SK-N-MC (cell line): Measurements from ENCODE around the gene HNRNPAB.

Experiments
- DNase-seq: peaks from one replicate; pipeline ENCODE4 v3.0.0-alpha.2; 2011; ENCODE audit warnings: low read depth, low spot score
- H3K27ac ChIP-seq: fragments of 200-600 bp; sonication (generic); 2 replicates; pipeline ENCODE4 v1.5.1; 2016; ENCODE audit warnings: mixed run types
- H3K36me3 ChIP-seq: fragments of 200-600 bp; sonication (generic); 2 replicates; pipeline ENCODE4 v1.6.1; 2017; ENCODE audit warnings: antibody characterized with exemption, low read length, mixed read lengths; ENCODE audit not compliant: insufficient read depth
- H3K4me3 ChIP-seq: fragments of 200-600 bp; sonication (generic); 2 replicates; pipeline ENCODE4 v1.5.1; 2016
- H3K9ac ChIP-seq: fragments of 200-600 bp; sonication (generic); 2 replicates; pipeline ENCODE4 v1.8.0; 2017; ENCODE audit warnings: mixed run types, mixed read lengths; ENCODE audit not compliant: insufficient read length
- H3K9me3 ChIP-seq: fragments of 200-600 bp; sonication (generic); 2 replicates; pipeline ENCODE4 v1.6.1; 2017; ENCODE audit warnings: low read depth, mild to moderate bottlenecking, antibody characterized with exemption, low read length, moderate library complexity, mixed read lengths
- EZH2 ChIP-seq: fragments of 200-600 bp; sonication (generic); IDR thresholded peaks from one replicate; pipeline ENCODE4 v1.6.1; 2017; ENCODE audit warnings: antibody characterized with exemption
- FOXP2 ChIP-seq: optimal IDR thresholded peaks from 2 replicates; pipeline ENCODE3; 2011; ENCODE audit warnings: mild to moderate bottlenecking, moderate library complexity; ENCODE audit not compliant: insufficient read depth; ENCODE audit errors: extremely low read length, control extremely low read depth
- POLR2AphosphoS5 ChIP-seq: IDR thresholded peaks from 2 replicates; pipeline ENCODE4 v1.6.1; 2012; ENCODE audit warnings: mild to moderate bottlenecking, low read depth, low read length, borderline replicate concordance

Gene HNRNPAB

GRCh38 chr5:178213748-178214151, 9.4 kb downstream of the HNRNPAB start:
- DNase-seq = no peak
- H3K4me3 ChIP-seq = no peak overlapping the region
- peaks cover 86% of the 10 kb centered on the region for H3K36me3 ChIP-seq
- H3K9me3 ChIP-seq = no peaks in the 10 kb centered on the region
- H3K27ac ChIP-seq = no peak overlapping the region
- H3K9ac ChIP-seq = no peak overlapping the region
- no peak for TF ChIP-seq EZH2
- no peak for TF ChIP-seq POLR2AphosphoS5
- TF ChIP-seq FOXP2 = no peak

GRCh38 chr5:178214160-178214803, 9.9 kb downstream of the HNRNPAB start:
- no peak for DNase-seq

GRCh38 chr5:178215280-178216002, 11.1 kb downstream of the HNRNPAB start:
- Histone ChIP-seq H3K4me3 (no peak overlapping the region), H3K9ac (no peak overlapping the region), H3K9me3 (no peaks in the 10 kb centered on the region), H3K27ac (no peak overlapping the region), H3K36me3 (peaks cover 69% of the 10 kb centered on the region)
- no peak for TF ChIP-seq FOXP2
- no peak for TF ChIP-seq EZH2
- no peak; the same call in 1 of the 2 replicates for TF ChIP-seq POLR2AphosphoS5
- no peak for DNase-seq

More at GRCh38 chr5:178214160-178214803, 9.9 kb downstream of the HNRNPAB start:
- Histone ChIP-seq H3K9me3 (no peaks in the 10 kb centered on the region), H3K4me3 (no peak overlapping the region), H3K36me3 (peaks cover 80% of the 10 kb centered on the region), H3K9ac (no peak overlapping the region), H3K27ac (no peak overlapping the region)
- TF ChIP-seq FOXP2 = no peak
- no peak for TF ChIP-seq EZH2
- TF ChIP-seq POLR2AphosphoS5 = no peak

- TF ChIP-seq EZH2 (no peak), POLR2AphosphoS5 (no peak), FOXP2 (no peak)
- H3K9ac ChIP-seq = no peak overlapping the region
- no peaks in the 10 kb centered on the region for H3K9me3 ChIP-seq
- H3K27ac ChIP-seq = 0 out of 2 replicates have a peak overlapping the region, but pooled peaks have one; percentile 12
- H3K4me3 ChIP-seq = no peak overlapping the region
- DNase-seq = no peak
- H3K36me3 ChIP-seq = peaks cover 62% of the 10 kb centered on the region
Measured at GRCh38 chr5:178216088-178216534, 11.8 kb downstream of the HNRNPAB start.

- no peak for DNase-seq
- TF ChIP-seq POLR2AphosphoS5 (no peak), FOXP2 (no peak), EZH2 (no peak)
- peaks cover 56% of the 10 kb centered on the region for H3K36me3 ChIP-seq
- H3K9ac ChIP-seq = no peak overlapping the region
- no peak overlapping the region for H3K4me3 ChIP-seq
- no peak overlapping the region for H3K27ac ChIP-seq
- no peaks in the 10 kb centered on the region for H3K9me3 ChIP-seq
Measured at GRCh38 chr5:178216779-178217178, 12.4 kb downstream of the HNRNPAB start.

- no peak for TF ChIP-seq POLR2AphosphoS5
- Histone ChIP-seq H3K36me3 (peaks cover 40% of the 10 kb centered on the region), H3K9ac (no peak overlapping the region), H3K9me3 (no peaks in the 10 kb centered on the region), H3K4me3 (no peak overlapping the region), H3K27ac (peak overlapping the region; percentile 60)
- DNase-seq = no peak
Measured at GRCh38 chr5:178218237-178218776, 14.0 kb downstream of the HNRNPAB start.

- no peak overlapping the region for H3K9ac ChIP-seq
- TF ChIP-seq EZH2 = no peak
- TF ChIP-seq POLR2AphosphoS5 = no peak
- TF ChIP-seq FOXP2 = no peak
- peak overlapping the region; percentile 60 for H3K27ac ChIP-seq
- H3K4me3 ChIP-seq = no peak overlapping the region
- no peak for DNase-seq
- H3K36me3 ChIP-seq = peaks cover 35% of the 10 kb centered on the region
- no peaks in the 10 kb centered on the region for H3K9me3 ChIP-seq
Measured at GRCh38 chr5:178218827-178219226, 14.5 kb downstream of the HNRNPAB start.

- Histone ChIP-seq H3K4me3 (no peak overlapping the region), H3K9ac (no peak overlapping the region), H3K27ac (no peak overlapping the region; the same call in 1 of the 2 replicates), H3K36me3 (peaks cover 14% of the 10 kb centered on the region), H3K9me3 (no peaks in the 10 kb centered on the region)
- DNase-seq = no peak
- TF ChIP-seq FOXP2 (no peak), EZH2 (no peak), POLR2AphosphoS5 (no peak)
Measured at GRCh38 chr5:178221282-178221681, 16.9 kb downstream of the HNRNPAB start.
